ENCODE data around the gene C19orf33.
"Not testable (repeated sequence)": the region's sequence is repeated elsewhere in the genome, so short reads cannot be mapped to it uniquely, and the experiment has no call there.

Gene C19orf33

GRCh38 chr19:38339011-38339410 is 35.0 kb downstream of the C19orf33 start:
- DNase-seq (ENCODE audit: low read depth), result not testable (repeated sequence)

- no peak for DNase-seq (ENCODE audit: low read depth)
Measured at GRCh38 chr19:38340927-38341326, 36.9 kb downstream of the C19orf33 start.

- no peak for DNase-seq (ENCODE audit: low read depth)
Measured at GRCh38 chr19:38346837-38347236, 42.8 kb downstream of the C19orf33 start.

- no peak for DNase-seq (ENCODE audit: low read depth)
Measured at GRCh38 chr19:38350883-38351282, 46.8 kb downstream of the C19orf33 start.

GRCh38 chr19:38351865-38352395 is 47.9 kb downstream of the C19orf33 start:
- no peak for DNase-seq (ENCODE audit: low read depth)

- no peak for DNase-seq (ENCODE audit: low read depth)
Measured at GRCh38 chr19:38352611-38353010, 48.6 kb downstream of the C19orf33 start.
